Measurements from ENCODE around the gene SPATA31C1. TPM values are rescaled to one million over a fixed set of nuclear protein-coding genes. Genes with fewer than 3 reads are reported as not detected.
"Not testable (repeated sequence)": the region's sequence is repeated elsewhere in the genome, so short reads cannot be mapped to it uniquely, and the experiment has no call there.

The SPATA31C1 gene
- total and polyA plus RNA-seq, 2 of the 13 experiments (the other 11 are each of a cell fraction or from before 2014, with no cell fraction given), result not detected

DNA sequence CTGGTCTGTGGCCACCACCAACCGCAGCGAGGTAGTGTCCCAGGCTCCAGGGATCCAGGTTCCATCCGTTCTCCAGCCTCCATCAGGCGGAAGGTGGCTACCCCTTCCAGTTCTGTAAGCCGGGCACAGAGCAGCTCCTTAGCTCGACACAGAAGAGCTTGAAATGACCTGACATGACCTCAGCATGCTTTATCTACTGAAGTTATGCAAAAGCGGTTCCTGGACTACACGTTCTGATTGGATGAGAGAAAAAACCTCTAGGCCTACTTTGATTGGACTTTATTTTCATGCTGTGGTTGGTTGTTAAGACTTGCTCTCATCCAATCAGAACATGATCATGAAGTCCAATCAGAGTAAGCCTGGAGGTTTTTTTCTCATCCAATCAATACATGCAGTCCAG lies 21.3 kb downstream of the SPATA31C1 start:
- FAIRE-seq; H3K4me3 ChIP-seq (replicated peaks in 1 of 3; ENCODE audit: insufficient read depth in 1 of 3, low read depth in 2 of 3, low read length in 3 of 3); ATAC-seq; H3K4me2 ChIP-seq (ENCODE audit: low read depth, low read length); H3K27ac ChIP-seq (ENCODE audit: extremely low read length, insufficient read depth, low read length); H3K9me3 ChIP-seq (ENCODE audit: low read length); H3K9ac ChIP-seq (ENCODE audit: insufficient read depth, low read depth, low read length); H2AFZ ChIP-seq (ENCODE audit: low read length); in situ Hi-C loops (cut with HindIII; ENCODE audit: extremely low pct_ligation_motif_present, low pct_unique_long_range_greater_than_20kb); H3K79me2 ChIP-seq (ENCODE audit: insufficient read depth, low read length); H3K27me3 ChIP-seq (ENCODE audit: control insufficient read depth in 1 of 2, insufficient read depth in 2 of 2, low read length in 2 of 2); H3K4me1 ChIP-seq (ENCODE audit: insufficient read depth, low read length); DNase-seq (ENCODE audit: low spot score); CTCF ChIA-PET (ENCODE audit: low intra/inter-chr PET ratio, low total read pairs); intact Hi-C loops (cut with micrococcal nuclease; ENCODE audit: unreplicated experiment); POLR2A ChIA-PET; H4K20me1 ChIP-seq (ENCODE audit: insufficient read depth, low read length); H3K36me3 ChIP-seq (replicated peaks in 1 of 2; ENCODE audit: control insufficient read depth in 1 of 2, insufficient read depth in 2 of 2, low read length in 2 of 2); BruUV-seq (replicated peaks): not testable (repeated sequence)
- WGBS (ENCODE audit: low lambda C conversion rate), result no CpG with 5 or more reads among the region's 8 CpGs

- FAIRE-seq, result no peak
- BruUV-seq (replicated peaks), result no TSS peak
- Histone ChIP-seq H4K20me1 (ENCODE audit: insufficient read depth, low read length) (no peaks in the 10 kb centered on the region), H2AFZ (ENCODE audit: low read length) (no peak overlapping the region), H3K9me3 (ENCODE audit: low read length) (no peaks in the 10 kb centered on the region), H3K4me1 (ENCODE audit: insufficient read depth, low read length) (no peaks in the 10 kb centered on the region), H3K36me3 (replicated peaks in 1 of 2; ENCODE audit: control insufficient read depth in 1 of 2, insufficient read depth in 2 of 2, low read length in 2 of 2) (no peaks in the 10 kb centered on the region), H3K27ac (ENCODE audit: extremely low read length, insufficient read depth, low read length) (no peak overlapping the region), H3K9ac (ENCODE audit: insufficient read depth, low read depth, low read length) (no peak overlapping the region), H3K4me3 (replicated peaks in 1 of 3; ENCODE audit: insufficient read depth in 1 of 3, low read depth in 2 of 3, low read length in 3 of 3) (no peak overlapping the region), H3K79me2 (ENCODE audit: insufficient read depth, low read length) (no peaks in the 10 kb centered on the region), H3K27me3 (ENCODE audit: control insufficient read depth in 1 of 2, insufficient read depth in 2 of 2, low read length in 2 of 2) (no peaks in the 10 kb centered on the region), H3K4me2 (ENCODE audit: low read depth, low read length) (no peak overlapping the region)
- intact Hi-C loops (cut with micrococcal nuclease; ENCODE audit: unreplicated experiment), result no loop called here
- CTCF ChIA-PET (ENCODE audit: low intra/inter-chr PET ratio, low total read pairs), result no interaction called here
- in situ Hi-C loops (cut with HindIII; ENCODE audit: extremely low pct_ligation_motif_present, low pct_unique_long_range_greater_than_20kb), result no loop called here
- ATAC-seq, result no peak
- POLR2A ChIA-PET, result no interaction called here
- DNase-seq (ENCODE audit: low spot score), result no peak
- WGBS (ENCODE audit: low lambda C conversion rate), result 88% methylated on average over 5 of the region's 21 CpGs
- TF ChIP-seq KDM5A (IDR thresholded peaks at IDR 0.05; ENCODE audit: borderline replicate concordance, low read length), result no peak
- no peak for TF ChIP-seq ZNF598 (CRISPR knock-in tag; IDR thresholded peaks at IDR 0.05; ENCODE audit: borderline replicate concordance)
- TF ChIP-seq ATF7-NPFF (CRISPR knock-in tag; IDR thresholded peaks at IDR 0.05; ENCODE audit: low read depth), result no peak
- no peak for TF ChIP-seq ZEB1 (IDR thresholded peaks at IDR 0.05; ENCODE audit: insufficient replicate concordance, low read depth)
- TF ChIP-seq GABPA (IDR thresholded peaks at IDR 0.05; ENCODE audit: low read depth, low read length), result no peak
- no peak for TF ChIP-seq GABPA (CRISPR knock-in tag; IDR thresholded peaks at IDR 0.05; ENCODE audit: low read depth)
- no peak for TF ChIP-seq SNAPC5 (CRISPR knock-in tag; IDR thresholded peaks at IDR 0.05; ENCODE audit: borderline replicate concordance)
- TF ChIP-seq ARNT2 (CRISPR knock-in tag; IDR thresholded peaks at IDR 0.05; ENCODE audit: low read depth), result no peak
- TF ChIP-seq, protein P1, sequence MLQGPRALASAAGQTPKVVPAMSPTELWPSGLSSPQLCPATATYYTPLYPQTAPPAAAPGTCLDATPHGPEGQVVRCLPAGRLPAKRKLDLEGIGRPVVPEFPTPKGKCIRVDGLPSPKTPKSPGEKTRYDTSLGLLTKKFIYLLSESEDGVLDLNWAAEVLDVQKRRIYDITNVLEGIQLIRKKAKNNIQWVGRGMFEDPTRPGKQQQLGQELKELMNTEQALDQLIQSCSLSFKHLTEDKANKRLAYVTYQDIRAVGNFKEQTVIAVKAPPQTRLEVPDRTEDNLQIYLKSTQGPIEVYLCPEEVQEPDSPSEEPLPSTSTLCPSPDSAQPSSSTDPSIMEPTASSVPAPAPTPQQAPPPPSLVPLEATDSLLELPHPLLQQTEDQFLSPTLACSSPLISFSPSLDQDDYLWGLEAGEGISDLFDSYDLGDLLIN (CRISPR knock-in tag; IDR thresholded peaks at IDR 0.05; ENCODE audit: borderline replicate concordance), result no peak
- TF ChIP-seq SATB2 (CRISPR knock-in tag; IDR thresholded peaks at IDR 0.05), result no peak
- no peak for TF ChIP-seq TBX3 (IDR thresholded peaks at IDR 0.05; ENCODE audit: borderline replicate concordance)
- no peak for TF ChIP-seq ZNF749 (CRISPR knock-in tag; IDR thresholded peaks at IDR 0.05; ENCODE audit: borderline replicate concordance)
- TF ChIP-seq RARA (CRISPR knock-in tag; IDR thresholded peaks at IDR 0.05), result no peak
- TF ChIP-seq, protein P2, sequence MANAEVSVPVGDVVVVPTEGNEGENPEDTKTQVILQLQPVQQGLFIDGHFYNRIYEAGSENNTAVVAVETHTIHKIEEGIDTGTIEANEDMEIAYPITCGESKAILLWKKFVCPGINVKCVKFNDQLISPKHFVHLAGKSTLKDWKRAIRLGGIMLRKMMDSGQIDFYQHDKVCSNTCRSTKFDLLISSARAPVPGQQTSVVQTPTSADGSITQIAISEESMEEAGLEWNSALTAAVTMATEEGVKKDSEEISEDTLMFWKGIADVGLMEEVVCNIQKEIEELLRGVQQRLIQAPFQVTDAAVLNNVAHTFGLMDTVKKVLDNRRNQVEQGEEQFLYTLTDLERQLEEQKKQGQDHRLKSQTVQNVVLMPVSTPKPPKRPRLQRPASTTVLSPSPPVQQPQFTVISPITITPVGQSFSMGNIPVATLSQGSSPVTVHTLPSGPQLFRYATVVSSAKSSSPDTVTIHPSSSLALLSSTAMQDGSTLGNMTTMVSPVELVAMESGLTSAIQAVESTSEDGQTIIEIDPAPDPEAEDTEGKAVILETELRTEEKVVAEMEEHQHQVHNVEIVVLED (CRISPR knock-in tag; IDR thresholded peaks at IDR 0.05; ENCODE audit: borderline replicate concordance), result no peak
- no peak for TF ChIP-seq ZNF737 (CRISPR knock-in tag; IDR thresholded peaks at IDR 0.05; ENCODE audit: borderline replicate concordance)
- TF ChIP-seq MXI1 (IDR thresholded peaks at IDR 0.05; ENCODE audit: borderline replicate concordance, low read depth, low read length), result no peak
- no peak for TF ChIP-seq ZSCAN12 (CRISPR knock-in tag; IDR thresholded peaks at IDR 0.05)
- no peak for TF ChIP-seq SP1 (IDR thresholded peaks at IDR 0.05)
- no peak for TF ChIP-seq SP1 (CRISPR knock-in tag; IDR thresholded peaks at IDR 0.05)
Observed at GRCh38 chr9:87944096-87944495, 26.3 kb downstream of the SPATA31C1 start.
